ENCODE results near the gene ST8SIA2. TPM values are rescaled to one million over a fixed set of nuclear protein-coding genes. Genes with fewer than 3 reads are reported as not detected.

The ST8SIA2 gene
- 1 to 10 TPM; 4.1 to 6.7 (median 5.2) TPM for polyA plus RNA-seq (ENCODE audit: insufficient read length in 4 of 4)

- DNase-seq (ENCODE audit: low read depth in 4 of 4, low spot score in 2 of 4): peak in 2 of 4 donors; percentile 56 to 58
These were observed at the start of gene ST8SIA2 for GRCh38 chr15:92393071-92393979. TSS of gene ST8SIA2 (plus strand) at chr15:92393881. CDS start at chr15:92394065, 184 bp downstream.

GRCh38 chr15:92343924-92344643, 49.6 kb upstream of the ST8SIA2 start:
- DNase-seq (ENCODE audit: low read depth in 4 of 4, low spot score in 2 of 4): no peak

- no peak for DNase-seq (ENCODE audit: low read depth in 4 of 4, low spot score in 2 of 4)
These were observed 47.6 kb upstream of the ST8SIA2 start for GRCh38 chr15:92346063-92346462.

- no peak for DNase-seq (ENCODE audit: low read depth in 4 of 4, low spot score in 2 of 4)
These were observed 38.4 kb upstream of the ST8SIA2 start for GRCh38 chr15:92355307-92355706.

GRCh38 chr15:92361321-92362000, 32.2 kb upstream of the ST8SIA2 start:
- DNase-seq (ENCODE audit: low read depth in 4 of 4, low spot score in 2 of 4): no peak

- DNase-seq (ENCODE audit: low read depth in 4 of 4, low spot score in 2 of 4): no peak
These were observed 31.7 kb upstream of the ST8SIA2 start for GRCh38 chr15:92362001-92362350.

- DNase-seq (ENCODE audit: low read depth in 4 of 4, low spot score in 2 of 4): no peak
These were observed 28.6 kb upstream of the ST8SIA2 start for GRCh38 chr15:92365084-92365483.

- DNase-seq (ENCODE audit: low read depth in 4 of 4, low spot score in 2 of 4): no peak
These were observed 27.8 kb upstream of the ST8SIA2 start for GRCh38 chr15:92365906-92366305.

GRCh38 chr15:92366381-92366780, 27.3 kb upstream of the ST8SIA2 start:
- no peak for DNase-seq (ENCODE audit: low read depth in 4 of 4, low spot score in 2 of 4)

GRCh38 chr15:92375057-92375456, 18.6 kb upstream of the ST8SIA2 start:
- DNase-seq (ENCODE audit: low read depth in 4 of 4, low spot score in 2 of 4): no peak

- no peak for DNase-seq (ENCODE audit: low read depth in 4 of 4, low spot score in 2 of 4)
These were observed 17.6 kb upstream of the ST8SIA2 start for GRCh38 chr15:92376109-92376508.

- DNase-seq (ENCODE audit: low read depth in 4 of 4, low spot score in 2 of 4): no peak
These were observed 16.4 kb upstream of the ST8SIA2 start for GRCh38 chr15:92377083-92377789.

GRCh38 chr15:92383519-92384324, 10.0 kb upstream of the ST8SIA2 start:
- DNase-seq (ENCODE audit: low read depth in 4 of 4, low spot score in 2 of 4): no peak

GRCh38 chr15:92384381-92384780, 9.3 kb upstream of the ST8SIA2 start:
- DNase-seq (ENCODE audit: low read depth in 4 of 4, low spot score in 2 of 4): no peak

- DNase-seq (ENCODE audit: low read depth in 4 of 4, low spot score in 2 of 4): no peak
These were observed 8.6 kb upstream of the ST8SIA2 start for GRCh38 chr15:92385096-92385495.

- no peak for DNase-seq (ENCODE audit: low read depth in 4 of 4, low spot score in 2 of 4)
These were observed 2.0 kb upstream of the ST8SIA2 start for GRCh38 chr15:92391640-92392039.

- no peak for DNase-seq (ENCODE audit: low read depth in 4 of 4, low spot score in 2 of 4)
These were observed 1.2 kb upstream of the ST8SIA2 start for GRCh38 chr15:92392462-92392861.

- DNase-seq (ENCODE audit: low read depth in 4 of 4, low spot score in 2 of 4): peak in 1 of 4 donors; percentile 28
These were observed 263 bp downstream of the ST8SIA2 start for GRCh38 chr15:92393980-92394308.

- DNase-seq (ENCODE audit: low read depth in 4 of 4, low spot score in 2 of 4): peak in 1 of 4 donors; percentile 28
These were observed 822 bp downstream of the ST8SIA2 start for GRCh38 chr15:92394309-92395097.

Data from left renal cortex interstitium (tissue), 4 donors.